HG02623 (cell line): Measurements from ENCODE around the gene PTTG2.

Experiments
- ATAC-seq: cut with Tn5 transposase; IDR thresholded peaks from one replicate; pipeline ENCODE4 v1.9.1; 2021; ENCODE audit warnings: moderate library complexity; ENCODE audit not compliant: unreplicated experiment

The PTTG2 gene

DNA sequence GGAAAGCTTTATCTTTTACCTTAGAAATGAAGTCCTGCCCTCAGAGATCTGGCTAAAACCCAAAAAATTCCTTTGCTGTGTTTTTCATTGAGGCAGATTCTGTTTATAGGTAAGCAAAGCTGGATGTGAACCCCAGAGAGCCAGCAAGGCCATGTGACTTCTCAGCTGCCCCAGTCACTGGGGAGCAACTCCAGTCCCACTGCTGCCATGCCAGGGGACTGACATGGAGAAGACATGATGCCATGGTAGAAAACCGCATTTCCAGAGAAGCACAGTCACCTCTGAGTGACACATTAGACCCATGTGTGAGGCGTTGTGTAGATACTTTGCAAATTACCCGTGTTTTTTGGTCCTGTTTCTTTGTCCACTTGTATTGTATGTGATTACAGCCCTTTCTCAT, 45.4 kb downstream of the PTTG2 start:
- no peak for ATAC-seq

DNA sequence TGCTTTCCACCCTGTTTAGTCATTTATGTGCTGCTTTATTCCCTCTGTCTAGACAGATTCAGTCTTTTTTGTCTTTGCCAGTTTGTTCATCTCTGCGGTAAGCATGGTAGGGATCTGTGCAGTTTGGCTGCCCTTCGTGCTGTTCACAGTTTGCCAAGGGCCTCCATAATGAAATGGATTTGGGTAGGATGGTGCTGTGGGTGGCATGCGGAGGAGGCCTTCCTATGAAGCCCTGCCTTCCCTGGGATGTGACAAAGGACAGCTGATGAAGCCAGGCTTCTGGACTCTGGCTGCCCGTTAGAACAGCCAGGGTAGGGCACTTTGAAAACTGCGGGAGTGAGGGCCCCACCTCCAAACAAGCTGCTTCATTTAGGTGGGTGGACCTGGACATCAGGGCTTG, 47.4 kb downstream of the PTTG2 start:
- no peak for ATAC-seq

- ATAC-seq = no peak
These were observed 48.4 kb downstream of the PTTG2 start for GRCh38 chr4:38008571-38009021.

DNA sequence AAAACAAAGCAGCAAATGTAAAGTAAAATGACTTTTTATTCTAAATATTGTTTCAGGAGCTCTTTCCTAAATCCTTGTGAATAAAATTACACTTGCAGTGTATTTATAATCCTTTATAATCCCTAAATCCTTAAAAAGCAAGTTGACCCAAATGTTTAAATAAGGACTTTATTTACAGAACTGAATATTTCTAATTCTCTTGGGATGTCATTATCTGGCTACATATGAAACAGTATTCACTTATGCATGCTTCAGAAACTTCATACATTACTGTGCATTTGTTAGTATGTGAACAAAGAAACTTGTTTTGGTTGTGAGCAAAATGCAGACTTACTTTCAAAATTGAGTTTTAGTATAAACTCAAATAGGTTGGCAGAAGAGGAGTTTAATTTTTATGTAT, 49.2 kb downstream of the PTTG2 start:
- no peak for ATAC-seq

DNA sequence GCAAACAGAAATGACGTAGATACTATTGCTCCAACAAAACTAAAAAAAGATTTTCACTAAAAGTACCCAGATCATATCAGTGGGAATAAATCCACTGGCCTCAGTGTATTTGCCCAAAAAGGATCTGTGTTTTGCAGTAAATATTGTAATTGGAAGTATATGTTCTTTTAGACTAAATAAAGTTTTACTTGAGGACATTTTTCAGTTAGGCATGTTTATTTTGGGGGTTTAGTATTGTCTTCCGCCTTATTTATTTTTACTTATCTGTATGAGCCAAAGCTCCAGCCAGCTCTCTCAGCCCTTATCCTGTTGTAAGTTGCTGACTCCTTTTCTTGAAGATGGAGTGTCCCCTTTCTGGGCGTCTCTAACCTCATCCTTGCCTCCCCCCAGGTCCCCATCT, 49.8 kb downstream of the PTTG2 start:
- no peak for ATAC-seq
